OCI-LY3 (cell line): ENCODE measurements around the gene KIF22.

Experiments
- EZH2phosphoT487 ChIP-seq: fragments of 200-600 bp; shearing (Covaris generic); IDR thresholded peaks from 2 replicates; pipeline ENCODE4 v1.6.1; 2018; ENCODE audit warnings: antibody characterized with exemption, mixed run types, low read depth
- TF ChIP-seq, protein P1 (sequence below): fragments of 200-600, 300-600 bp; sonication (generic); IDR thresholded peaks from 2 replicates; pipeline ENCODE4 v1.5.1; 2014; ENCODE audit warnings: antibody characterized with exemption, low read length, low read depth

DNA sequence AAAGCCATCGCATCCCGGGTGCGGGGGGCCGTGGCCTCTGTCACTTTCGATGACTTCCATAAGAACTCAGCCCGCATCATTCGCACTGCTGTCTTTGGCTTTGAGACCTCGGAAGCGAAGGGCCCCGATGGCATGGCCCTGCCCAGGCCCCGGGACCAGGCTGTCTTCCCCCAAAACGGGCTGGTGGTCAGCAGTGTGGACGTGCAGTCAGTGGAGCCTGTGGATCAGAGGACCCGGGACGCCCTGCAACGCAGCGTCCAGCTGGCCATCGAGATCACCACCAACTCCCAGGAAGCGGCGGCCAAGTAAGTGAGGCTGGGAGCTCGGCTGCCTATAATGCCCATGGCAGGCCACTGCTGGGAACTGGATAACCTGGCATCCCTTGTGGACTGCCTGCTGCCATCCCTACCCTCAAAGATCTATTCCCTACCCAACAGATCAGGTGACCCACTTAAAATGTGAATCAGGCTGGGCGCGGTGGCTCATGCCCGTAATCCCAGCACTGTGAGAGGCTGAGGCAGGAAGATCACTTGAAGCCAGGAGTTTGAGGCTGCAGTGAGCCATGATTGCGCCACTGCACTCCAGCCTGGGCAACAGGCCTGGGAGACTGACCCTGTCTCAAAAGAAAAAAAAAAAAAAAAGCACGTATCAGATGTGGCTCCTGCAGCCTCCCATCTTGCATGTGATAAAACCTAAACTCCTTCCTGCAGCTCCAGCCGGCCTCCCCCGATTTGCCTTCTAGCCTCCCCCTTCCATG, 54.2 kb downstream of the KIF22 start:
- TF ChIP-seq, protein P1, sequence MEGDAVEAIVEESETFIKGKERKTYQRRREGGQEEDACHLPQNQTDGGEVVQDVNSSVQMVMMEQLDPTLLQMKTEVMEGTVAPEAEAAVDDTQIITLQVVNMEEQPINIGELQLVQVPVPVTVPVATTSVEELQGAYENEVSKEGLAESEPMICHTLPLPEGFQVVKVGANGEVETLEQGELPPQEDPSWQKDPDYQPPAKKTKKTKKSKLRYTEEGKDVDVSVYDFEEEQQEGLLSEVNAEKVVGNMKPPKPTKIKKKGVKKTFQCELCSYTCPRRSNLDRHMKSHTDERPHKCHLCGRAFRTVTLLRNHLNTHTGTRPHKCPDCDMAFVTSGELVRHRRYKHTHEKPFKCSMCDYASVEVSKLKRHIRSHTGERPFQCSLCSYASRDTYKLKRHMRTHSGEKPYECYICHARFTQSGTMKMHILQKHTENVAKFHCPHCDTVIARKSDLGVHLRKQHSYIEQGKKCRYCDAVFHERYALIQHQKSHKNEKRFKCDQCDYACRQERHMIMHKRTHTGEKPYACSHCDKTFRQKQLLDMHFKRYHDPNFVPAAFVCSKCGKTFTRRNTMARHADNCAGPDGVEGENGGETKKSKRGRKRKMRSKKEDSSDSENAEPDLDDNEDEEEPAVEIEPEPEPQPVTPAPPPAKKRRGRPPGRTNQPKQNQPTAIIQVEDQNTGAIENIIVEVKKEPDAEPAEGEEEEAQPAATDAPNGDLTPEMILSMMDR: no peak
- TF ChIP-seq EZH2phosphoT487: no peak
